ENCODE measurements around the gene DNAH14. TPM values are rescaled to one million over a fixed set of nuclear protein-coding genes. Genes with fewer than 3 reads are reported as not detected.
"Not testable (repeated sequence)": the region's sequence is repeated elsewhere in the genome, so short reads cannot be mapped to it uniquely, and the experiment has no call there.

The DNAH14 gene
- total and polyA plus RNA-seq, 2 experiments from 2014 or later: 14.7 to 46.1 TPM

DNA sequence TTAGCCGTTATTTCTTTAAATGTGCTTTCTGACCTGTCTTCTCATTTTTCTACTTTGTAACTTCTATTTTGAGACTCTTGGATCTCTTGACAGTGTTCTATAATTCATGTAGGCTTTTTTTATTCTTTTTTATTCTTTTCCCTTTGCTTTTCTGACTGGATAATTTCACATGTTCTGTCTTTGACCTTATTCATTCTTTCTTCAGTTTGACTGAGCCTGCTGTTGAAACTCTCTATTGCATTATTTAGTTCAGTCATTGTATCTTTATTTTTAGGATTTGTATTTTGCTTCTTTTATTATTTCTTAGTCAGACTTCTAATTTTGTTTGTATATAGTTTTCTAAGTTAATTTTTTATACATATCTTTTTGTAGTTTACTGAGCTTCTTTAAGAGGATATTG is 66.1 kb downstream of the DNAH14 start:
- Histone ChIP-seq H3K4me1 (ENCODE audit: insufficient read depth) (no peaks in the 10 kb centered on the region), H3K27ac (no peak overlapping the region), H3K9me2 (replicated peaks; ENCODE audit: insufficient read depth) (no peaks in the 10 kb centered on the region), H2AFZ (no peak overlapping the region), H3K9me3 (ENCODE audit: low read depth) (peaks cover 10% of the 10 kb centered on the region), H3K27me3 (no peaks in the 10 kb centered on the region), H3K4me2 (no peak overlapping the region), H3K4me3 (no peak overlapping the region), H3K79me2 (no peaks in the 10 kb centered on the region), H3K36me3 (replicated peaks; ENCODE audit: insufficient read depth, low read depth) (no peaks in the 10 kb centered on the region), H4K20me1 (ENCODE audit: insufficient read depth, poor library complexity, severe bottlenecking) (no peaks in the 10 kb centered on the region)
- WGBS (ENCODE audit: low lambda C conversion rate, missing lambda C conversion rate): 80% methylated on average over 1 of the region's 1 CpG
- TF ChIP-seq, protein P1, sequence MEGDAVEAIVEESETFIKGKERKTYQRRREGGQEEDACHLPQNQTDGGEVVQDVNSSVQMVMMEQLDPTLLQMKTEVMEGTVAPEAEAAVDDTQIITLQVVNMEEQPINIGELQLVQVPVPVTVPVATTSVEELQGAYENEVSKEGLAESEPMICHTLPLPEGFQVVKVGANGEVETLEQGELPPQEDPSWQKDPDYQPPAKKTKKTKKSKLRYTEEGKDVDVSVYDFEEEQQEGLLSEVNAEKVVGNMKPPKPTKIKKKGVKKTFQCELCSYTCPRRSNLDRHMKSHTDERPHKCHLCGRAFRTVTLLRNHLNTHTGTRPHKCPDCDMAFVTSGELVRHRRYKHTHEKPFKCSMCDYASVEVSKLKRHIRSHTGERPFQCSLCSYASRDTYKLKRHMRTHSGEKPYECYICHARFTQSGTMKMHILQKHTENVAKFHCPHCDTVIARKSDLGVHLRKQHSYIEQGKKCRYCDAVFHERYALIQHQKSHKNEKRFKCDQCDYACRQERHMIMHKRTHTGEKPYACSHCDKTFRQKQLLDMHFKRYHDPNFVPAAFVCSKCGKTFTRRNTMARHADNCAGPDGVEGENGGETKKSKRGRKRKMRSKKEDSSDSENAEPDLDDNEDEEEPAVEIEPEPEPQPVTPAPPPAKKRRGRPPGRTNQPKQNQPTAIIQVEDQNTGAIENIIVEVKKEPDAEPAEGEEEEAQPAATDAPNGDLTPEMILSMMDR (IDR thresholded peaks at IDR 0.05; ENCODE audit: poor library complexity): no peak
- TF ChIP-seq EZH2 (IDR thresholded peaks at IDR 0.05; ENCODE audit: borderline replicate concordance) (no peak), EZH2phosphoT487 (IDR thresholded peaks at IDR 0.05; ENCODE audit: low read depth, severe bottlenecking, unreplicated experiment) (no peak)
- no peak for DNase-seq (ENCODE audit: low spot score)

DNA sequence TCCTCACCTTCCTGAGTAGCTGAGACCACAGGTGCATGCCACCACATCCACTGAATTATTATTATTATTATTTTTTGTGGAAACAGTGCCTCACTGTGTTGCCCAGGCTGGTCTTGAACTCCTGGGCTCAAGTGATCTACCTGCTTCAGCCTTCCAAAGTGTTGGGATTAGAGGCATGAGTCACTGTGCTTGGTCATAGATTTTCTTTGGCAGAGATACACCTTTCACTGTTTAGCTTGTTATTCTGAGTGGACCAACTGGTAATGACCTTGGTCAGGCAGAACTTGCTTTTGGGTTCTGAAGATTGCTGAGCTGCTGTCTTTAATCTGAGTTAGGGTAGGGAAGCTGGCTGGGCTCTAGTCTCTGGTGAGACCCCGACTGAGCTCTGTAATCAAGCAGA is 66.8 kb downstream of the DNAH14 start:
- no peaks in the 10 kb centered on the region for H3K9me2 ChIP-seq (replicated peaks; ENCODE audit: insufficient read depth)
- TF ChIP-seq EZH2 (IDR thresholded peaks at IDR 0.05; ENCODE audit: borderline replicate concordance): no peak
- TF ChIP-seq, protein P1 (IDR thresholded peaks at IDR 0.05; ENCODE audit: poor library complexity): no peak
- TF ChIP-seq EZH2phosphoT487 (IDR thresholded peaks at IDR 0.05; ENCODE audit: low read depth, severe bottlenecking, unreplicated experiment): no peak

DNA sequence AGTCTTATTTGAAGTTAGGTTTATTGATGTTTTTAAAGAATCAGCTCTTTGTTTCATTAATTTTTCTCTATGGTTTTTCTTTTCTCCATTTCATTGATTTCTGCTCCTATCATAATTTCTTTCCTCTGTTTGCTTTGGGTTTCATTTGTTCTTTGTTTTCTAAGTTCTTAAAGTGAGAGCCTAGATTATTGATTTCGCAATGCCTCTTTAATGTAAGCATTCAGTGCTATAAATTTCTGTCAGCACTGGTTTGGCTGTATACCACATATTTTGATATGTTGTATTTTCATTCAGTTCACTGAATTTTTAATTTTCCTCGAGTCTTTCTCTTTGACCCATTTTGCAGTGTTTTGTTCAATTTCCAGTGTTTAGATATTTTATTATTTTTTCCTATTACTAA is 68.7 kb downstream of the DNAH14 start:
- no peaks in the 10 kb centered on the region for H3K36me3 ChIP-seq (replicated peaks; ENCODE audit: insufficient read depth, low read depth)
- no peaks in the 10 kb centered on the region for H4K20me1 ChIP-seq (ENCODE audit: insufficient read depth, poor library complexity, severe bottlenecking)
- no peak overlapping the region for H3K27ac ChIP-seq
- peaks cover 10% of the 10 kb centered on the region for H3K9me3 ChIP-seq (ENCODE audit: low read depth)
- TF ChIP-seq EZH2phosphoT487 (IDR thresholded peaks at IDR 0.05; ENCODE audit: low read depth, severe bottlenecking, unreplicated experiment) (no peak), EZH2 (IDR thresholded peaks at IDR 0.05; ENCODE audit: borderline replicate concordance) (no peak)
- TF ChIP-seq, protein P1 (IDR thresholded peaks at IDR 0.05; ENCODE audit: poor library complexity): no peak
- H2AFZ ChIP-seq: no peak overlapping the region
- H3K4me2 ChIP-seq: no peak overlapping the region
- no peaks in the 10 kb centered on the region for H3K9me2 ChIP-seq (replicated peaks; ENCODE audit: insufficient read depth)
- no peaks in the 10 kb centered on the region for H3K4me1 ChIP-seq (ENCODE audit: insufficient read depth)
- no peak for DNase-seq (ENCODE audit: low spot score)
- 96% methylated on average over 2 of the region's 2 CpGs for WGBS (ENCODE audit: low lambda C conversion rate, missing lambda C conversion rate)
- H3K27me3 ChIP-seq: no peaks in the 10 kb centered on the region
- H3K4me3 ChIP-seq: no peak overlapping the region
- H3K79me2 ChIP-seq: no peaks in the 10 kb centered on the region

More for the DNA sequence above, 66.8 kb downstream of the DNAH14 start:
- Histone ChIP-seq H3K4me1 (ENCODE audit: insufficient read depth) (no peaks in the 10 kb centered on the region), H3K4me3 (no peak overlapping the region), H2AFZ (no peak overlapping the region), H3K9me3 (ENCODE audit: low read depth) (peaks cover 10% of the 10 kb centered on the region), H3K36me3 (replicated peaks; ENCODE audit: insufficient read depth, low read depth) (no peaks in the 10 kb centered on the region), H3K79me2 (no peaks in the 10 kb centered on the region), H4K20me1 (ENCODE audit: insufficient read depth, poor library complexity, severe bottlenecking) (no peaks in the 10 kb centered on the region), H3K27ac (no peak overlapping the region), H3K27me3 (no peaks in the 10 kb centered on the region), H3K4me2 (no peak overlapping the region)
- 89% methylated on average over 1 of the region's 1 CpG for WGBS (ENCODE audit: low lambda C conversion rate, missing lambda C conversion rate)
- DNase-seq (ENCODE audit: low spot score): no peak

DNA sequence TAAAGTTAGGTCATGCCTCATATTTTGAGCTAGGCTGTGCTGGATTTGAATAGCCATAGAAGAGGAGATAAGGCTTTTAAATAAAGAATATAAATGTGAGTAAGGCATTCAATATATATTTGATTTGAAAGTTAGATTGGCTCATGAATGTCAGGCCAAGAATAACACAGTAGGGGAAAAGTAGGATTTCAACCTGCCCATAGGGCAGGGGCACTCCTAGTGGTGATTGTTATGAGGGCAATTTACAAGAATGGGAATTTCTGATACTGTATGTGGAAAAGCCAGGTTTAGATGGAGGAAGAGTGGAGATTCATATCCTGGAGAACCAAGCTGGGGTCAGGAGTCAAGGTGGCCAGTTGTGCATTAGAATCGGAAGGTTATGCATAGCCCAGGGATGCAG is 74.9 kb downstream of the DNAH14 start:
- TF ChIP-seq EZH2phosphoT487 (IDR thresholded peaks at IDR 0.05; ENCODE audit: low read depth, severe bottlenecking, unreplicated experiment) (no peak), EZH2 (IDR thresholded peaks at IDR 0.05; ENCODE audit: borderline replicate concordance) (no peak)
- TF ChIP-seq, protein P1 (IDR thresholded peaks at IDR 0.05; ENCODE audit: poor library complexity): no peak

DNA sequence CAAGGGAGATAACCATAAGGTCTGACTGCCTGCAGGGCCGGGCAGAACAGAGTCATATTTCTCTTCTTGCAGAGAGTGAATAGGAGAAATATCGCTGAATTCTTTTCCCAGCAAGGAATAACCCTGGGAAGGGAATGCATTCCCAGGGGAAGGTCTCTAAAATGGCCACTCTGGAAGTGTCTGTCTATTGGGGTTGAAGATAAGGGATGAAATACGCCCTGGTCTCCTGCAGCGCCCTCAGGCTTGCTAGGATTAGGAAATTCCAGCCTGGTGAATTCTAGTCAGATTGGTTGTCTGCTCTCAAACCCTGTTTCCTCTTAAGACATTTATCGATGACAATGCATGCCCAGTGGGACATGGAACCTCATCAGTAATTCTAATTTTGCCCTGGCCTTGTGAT is 76.9 kb downstream of the DNAH14 start:
- not testable (repeated sequence) for H2AFZ ChIP-seq; H3K27ac ChIP-seq; H3K27me3 ChIP-seq; H3K36me3 ChIP-seq (replicated peaks; ENCODE audit: insufficient read depth, low read depth); H3K4me2 ChIP-seq; H3K4me1 ChIP-seq (ENCODE audit: insufficient read depth); DNase-seq (ENCODE audit: low spot score); H3K79me2 ChIP-seq; H4K20me1 ChIP-seq (ENCODE audit: insufficient read depth, poor library complexity, severe bottlenecking); H3K9me3 ChIP-seq (ENCODE audit: low read depth); H3K4me3 ChIP-seq; H3K9me2 ChIP-seq (replicated peaks; ENCODE audit: insufficient read depth)
- WGBS (ENCODE audit: low lambda C conversion rate, missing lambda C conversion rate): 98% methylated on average over 5 of the region's 5 CpGs

More for the DNA sequence above, 74.9 kb downstream of the DNAH14 start:
- Histone ChIP-seq H3K79me2 (no peaks in the 10 kb centered on the region), H2AFZ (no peak overlapping the region), H3K9me3 (ENCODE audit: low read depth) (no peaks in the 10 kb centered on the region), H3K27ac (no peak overlapping the region), H3K36me3 (replicated peaks; ENCODE audit: insufficient read depth, low read depth) (no peaks in the 10 kb centered on the region), H4K20me1 (ENCODE audit: insufficient read depth, poor library complexity, severe bottlenecking) (no peaks in the 10 kb centered on the region), H3K4me1 (ENCODE audit: insufficient read depth) (no peaks in the 10 kb centered on the region), H3K27me3 (no peaks in the 10 kb centered on the region), H3K9me2 (replicated peaks; ENCODE audit: insufficient read depth) (no peaks in the 10 kb centered on the region), H3K4me2 (no peak overlapping the region), H3K4me3 (no peak overlapping the region)
- 100% methylated on average over 1 of the region's 1 CpG for WGBS (ENCODE audit: low lambda C conversion rate, missing lambda C conversion rate)
- DNase-seq (ENCODE audit: low spot score): no peak
